OCI-LY1 (cell line): ENCODE measurements around the gene TUB.

Experiments used
- CTCF ChIP-seq: fragments of 200-600 bp; sonication (generic), shearing (Covaris generic); IDR thresholded peaks from 2 replicates; pipeline ENCODE4 v1.5.1; 2017; ENCODE audit warnings: mild to moderate bottlenecking, antibody characterized with exemption, low read length, moderate library complexity, mixed read lengths
- EZH2 ChIP-seq: fragments of 200-600 bp; sonication (generic), shearing (Covaris generic); IDR thresholded peaks from 2 replicates; pipeline ENCODE4 v1.8.0; 2017; ENCODE audit warnings: borderline replicate concordance, mixed run types, mild to moderate bottlenecking, antibody characterized with exemption, low read length, moderate library complexity, mixed read lengths

- TF ChIP-seq CTCF = no peak
- no peak for TF ChIP-seq EZH2
Measured at GRCh38 chr11:8067567-8067928, 13.5 kb upstream of the TUB start.
